K562 (cell line): Measurements from ENCODE around the gene TTLL3. TPM values are rescaled to one million over a fixed set of nuclear protein-coding genes. Genes with fewer than 3 reads are reported as not detected.

Experiments used
- ELF2 ChIP-seq: fragments of 250-450 bp; sonication (Bioruptor Pico); IDR thresholded peaks from 2 replicates; pipeline ENCODE4 v1.5.0; 2021; ENCODE audit warnings: mild to moderate bottlenecking
- EP300 ChIP-seq: IDR thresholded peaks from 2 replicates; pipeline ENCODE4 v1.6.1; 2012; ENCODE audit warnings: low read length, improper control_type of control experiment
- MYBL2 ChIP-seq, 2 experiments: fragments of 450-650 bp in 1 of 2; sonication (generic) in 1 of 2; formaldehyde crosslinking in 1 of 2; IDR thresholded peaks; 2 replicates each; pipeline versions ENCODE4 v1.6.1 to v1.8.1; 2017 to 2022; ENCODE audit warnings: borderline replicate concordance in 1 of 2, inconsistent platforms in 1 of 2, low read depth in 1 of 2, mild to moderate bottlenecking in 1 of 2, missing genetic modification reagents in 1 of 2, moderate library complexity in 1 of 2
- TEAD1 ChIP-seq, 2 experiments: fragments of 450-650 bp in 1 of 2; sonication (generic) in 1 of 2; formaldehyde crosslinking; IDR thresholded peaks; 2 replicates each; pipeline versions ENCODE4 v1.4.0 to v1.8.0; 2020 to 2022; ENCODE audit warnings: mild to moderate bottlenecking in 2 of 2, missing genetic modification reagents in 1 of 2
- ZFX ChIP-seq: sonication (generic); formaldehyde crosslinking; IDR thresholded peaks from 2 replicates; pipeline ENCODE4 v1.8.0; 2022; ENCODE audit warnings: mild to moderate bottlenecking, missing genetic modification reagents, moderate library complexity
- ZKSCAN3 ChIP-seq: fragments of 250-450 bp; sonication (Bioruptor Pico); IDR thresholded peaks from 2 replicates; pipeline ENCODE4 v1.4.0; 2020
- polyA plus RNA-seq, 8 experiments: library from polyadenylated mRNA; depleted of rRNA in 4 of 8; stranded (reverse) in 5 of 8; unstranded in 3 of 8; fragments of >200 nt; fragmentation: Nextera tagmentation in 2 of 8; fragmentation: Illumina TruSeq in 1 of 8; extraction: Ambion mirVana in 2 of 8; extraction: Trizol in 1 of 8; gene quantifications; 2 replicates each; pipeline versions ENCODE4 v1.2.1 to v1.2.3, GENCODE V29; 2011 to 2014; ENCODE audit warnings: inconsistent platforms in 1 of 8, missing spikeins in 1 of 8
- total RNA-seq, 7 experiments: library from RNA; depleted of rRNA in 6 of 7; stranded (reverse); fragments of >200 nt in 6 of 7; fragmentation: Illumina TruSeq in 2 of 7; extraction: Trizol in 2 of 7; gene quantifications; 2 replicates each; pipeline versions ENCODE4 v1.2.1 to v1.2.3, GENCODE V29; 2011 to 2021; ENCODE audit warnings: low replicate concordance in 1 of 7
- TF ChIP-seq, protein P1 (sequence below): fragments of 250-450 bp; sonication (Bioruptor Pico); IDR thresholded peaks from 2 replicates; pipeline ENCODE4 v1.5.0; 2022; ENCODE audit warnings: mild to moderate bottlenecking
- TF ChIP-seq, protein P2 (sequence below): fragments of 450-650 bp; IDR thresholded peaks from 2 replicates; pipeline ENCODE4 v1.7.1; 2018; ENCODE audit warnings: mild to moderate bottlenecking, low read depth; ENCODE audit not compliant: partially characterized antibody
- TF ChIP-seq, protein P3 (sequence below): fragments of 250-450 bp; sonication (Bioruptor Pico); IDR thresholded peaks from 2 replicates; pipeline ENCODE4 v1.4.0; 2020; ENCODE audit warnings: mild to moderate bottlenecking, moderate library complexity, borderline replicate concordance
- TF ChIP-seq, protein P4 (sequence below): fragments of 450-650 bp; IDR thresholded peaks from one replicate; pipeline ENCODE4 v1.6.1; 2018; ENCODE audit warnings: mild to moderate bottlenecking, moderate library complexity; ENCODE audit not compliant: partially characterized antibody

The TTLL3 gene
- total and polyA plus RNA-seq, 9 of the 15 experiments (the other 6 are each of a cell fraction or from before 2014, with no cell fraction given) = 8.9 to 106 (median 33.2) TPM

DNA sequence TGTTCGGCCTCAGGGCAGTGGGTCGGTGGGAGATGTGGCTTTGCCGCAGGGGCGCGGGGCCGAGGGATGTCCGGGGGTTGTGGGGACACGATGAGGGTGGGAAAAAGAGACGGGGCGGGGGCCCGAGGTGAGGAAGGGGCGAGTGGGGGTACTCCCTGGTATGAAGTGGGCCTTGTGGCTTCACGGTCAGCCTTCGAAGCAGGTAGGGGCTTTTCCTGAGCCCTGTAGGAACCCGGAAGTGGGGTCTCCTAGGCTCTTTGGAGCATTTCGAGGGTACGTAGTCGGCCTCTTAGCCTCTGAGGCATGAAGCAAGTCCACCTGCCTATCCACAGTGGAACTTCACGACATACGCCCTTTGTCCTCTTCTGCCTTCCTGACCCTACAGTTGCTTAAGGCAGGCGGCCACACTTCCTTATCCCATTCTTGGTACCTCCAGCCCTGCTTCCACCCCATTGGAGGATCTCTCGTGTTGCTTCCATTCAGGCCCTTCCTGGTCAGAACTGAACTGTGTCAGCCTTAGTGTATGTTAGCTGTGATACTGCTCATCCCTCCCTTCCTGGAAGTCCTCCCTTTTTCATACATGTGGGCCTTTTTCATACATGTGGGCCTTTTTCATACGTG lies 16.8 kb upstream of the TTLL3 start (continued):
- TF ChIP-seq, protein P1, sequence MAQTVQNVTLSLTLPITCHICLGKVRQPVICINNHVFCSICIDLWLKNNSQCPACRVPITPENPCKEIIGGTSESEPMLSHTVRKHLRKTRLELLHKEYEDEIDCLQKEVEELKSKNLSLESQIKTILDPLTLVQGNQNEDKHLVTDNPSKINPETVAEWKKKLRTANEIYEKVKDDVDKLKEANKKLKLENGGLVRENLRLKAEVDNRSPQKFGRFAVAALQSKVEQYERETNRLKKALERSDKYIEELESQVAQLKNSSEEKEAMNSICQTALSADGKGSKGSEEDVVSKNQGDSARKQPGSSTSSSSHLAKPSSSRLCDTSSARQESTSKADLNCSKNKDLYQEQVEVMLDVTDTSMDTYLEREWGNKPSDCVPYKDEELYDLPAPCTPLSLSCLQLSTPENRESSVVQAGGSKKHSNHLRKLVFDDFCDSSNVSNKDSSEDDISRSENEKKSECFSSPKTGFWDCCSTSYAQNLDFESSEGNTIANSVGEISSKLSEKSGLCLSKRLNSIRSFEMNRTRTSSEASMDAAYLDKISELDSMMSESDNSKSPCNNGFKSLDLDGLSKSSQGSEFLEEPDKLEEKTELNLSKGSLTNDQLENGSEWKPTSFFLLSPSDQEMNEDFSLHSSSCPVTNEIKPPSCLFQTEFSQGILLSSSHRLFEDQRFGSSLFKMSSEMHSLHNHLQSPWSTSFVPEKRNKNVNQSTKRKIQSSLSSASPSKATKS (CRISPR knock-in tag) = no peak
- TF ChIP-seq TEAD1 (CRISPR knock-in tag; IDR thresholded peaks at IDR 0.05) = peak in 1 of 2 experiments; percentile 80; a peak in 1 of 4 replicates
- TF ChIP-seq, protein P2, sequence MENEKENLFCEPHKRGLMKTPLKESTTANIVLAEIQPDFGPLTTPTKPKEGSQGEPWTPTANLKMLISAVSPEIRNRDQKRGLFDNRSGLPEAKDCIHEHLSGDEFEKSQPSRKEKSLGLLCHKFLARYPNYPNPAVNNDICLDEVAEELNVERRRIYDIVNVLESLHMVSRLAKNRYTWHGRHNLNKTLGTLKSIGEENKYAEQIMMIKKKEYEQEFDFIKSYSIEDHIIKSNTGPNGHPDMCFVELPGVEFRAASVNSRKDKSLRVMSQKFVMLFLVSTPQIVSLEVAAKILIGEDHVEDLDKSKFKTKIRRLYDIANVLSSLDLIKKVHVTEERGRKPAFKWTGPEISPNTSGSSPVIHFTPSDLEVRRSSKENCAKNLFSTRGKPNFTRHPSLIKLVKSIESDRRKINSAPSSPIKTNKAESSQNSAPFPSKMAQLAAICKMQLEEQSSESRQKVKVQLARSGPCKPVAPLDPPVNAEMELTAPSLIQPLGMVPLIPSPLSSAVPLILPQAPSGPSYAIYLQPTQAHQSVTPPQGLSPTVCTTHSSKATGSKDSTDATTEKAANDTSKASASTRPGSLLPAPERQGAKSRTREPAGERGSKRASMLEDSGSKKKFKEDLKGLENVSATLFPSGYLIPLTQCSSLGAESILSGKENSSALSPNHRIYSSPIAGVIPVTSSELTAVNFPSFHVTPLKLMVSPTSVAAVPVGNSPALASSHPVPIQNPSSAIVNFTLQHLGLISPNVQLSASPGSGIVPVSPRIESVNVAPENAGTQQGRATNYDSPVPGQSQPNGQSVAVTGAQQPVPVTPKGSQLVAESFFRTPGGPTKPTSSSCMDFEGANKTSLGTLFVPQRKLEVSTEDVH = peak; percentile 13
- peak; percentile 90 for TF ChIP-seq ZFX
- TF ChIP-seq ELF2 = 0 out of 2 replicates have a peak, but pooled peaks have one; percentile 2
- no peak for TF ChIP-seq ZKSCAN3 (CRISPR knock-in tag)
- TF ChIP-seq, protein P3, sequence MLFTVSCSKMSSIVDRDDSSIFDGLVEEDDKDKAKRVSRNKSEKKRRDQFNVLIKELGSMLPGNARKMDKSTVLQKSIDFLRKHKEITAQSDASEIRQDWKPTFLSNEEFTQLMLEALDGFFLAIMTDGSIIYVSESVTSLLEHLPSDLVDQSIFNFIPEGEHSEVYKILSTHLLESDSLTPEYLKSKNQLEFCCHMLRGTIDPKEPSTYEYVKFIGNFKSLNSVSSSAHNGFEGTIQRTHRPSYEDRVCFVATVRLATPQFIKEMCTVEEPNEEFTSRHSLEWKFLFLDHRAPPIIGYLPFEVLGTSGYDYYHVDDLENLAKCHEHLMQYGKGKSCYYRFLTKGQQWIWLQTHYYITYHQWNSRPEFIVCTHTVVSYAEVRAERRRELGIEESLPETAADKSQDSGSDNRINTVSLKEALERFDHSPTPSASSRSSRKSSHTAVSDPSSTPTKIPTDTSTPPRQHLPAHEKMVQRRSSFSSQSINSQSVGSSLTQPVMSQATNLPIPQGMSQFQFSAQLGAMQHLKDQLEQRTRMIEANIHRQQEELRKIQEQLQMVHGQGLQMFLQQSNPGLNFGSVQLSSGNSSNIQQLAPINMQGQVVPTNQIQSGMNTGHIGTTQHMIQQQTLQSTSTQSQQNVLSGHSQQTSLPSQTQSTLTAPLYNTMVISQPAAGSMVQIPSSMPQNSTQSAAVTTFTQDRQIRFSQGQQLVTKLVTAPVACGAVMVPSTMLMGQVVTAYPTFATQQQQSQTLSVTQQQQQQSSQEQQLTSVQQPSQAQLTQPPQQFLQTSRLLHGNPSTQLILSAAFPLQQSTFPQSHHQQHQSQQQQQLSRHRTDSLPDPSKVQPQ (CRISPR knock-in tag) = no peak
- TF ChIP-seq MYBL2 (IDR thresholded peaks at IDR 0.05; ENCODE audit: low read depth) = no peak
- TF ChIP-seq MYBL2 (CRISPR knock-in tag; IDR thresholded peaks at IDR 0.05; ENCODE audit: borderline replicate concordance) = no peak
- TF ChIP-seq, protein P4, sequence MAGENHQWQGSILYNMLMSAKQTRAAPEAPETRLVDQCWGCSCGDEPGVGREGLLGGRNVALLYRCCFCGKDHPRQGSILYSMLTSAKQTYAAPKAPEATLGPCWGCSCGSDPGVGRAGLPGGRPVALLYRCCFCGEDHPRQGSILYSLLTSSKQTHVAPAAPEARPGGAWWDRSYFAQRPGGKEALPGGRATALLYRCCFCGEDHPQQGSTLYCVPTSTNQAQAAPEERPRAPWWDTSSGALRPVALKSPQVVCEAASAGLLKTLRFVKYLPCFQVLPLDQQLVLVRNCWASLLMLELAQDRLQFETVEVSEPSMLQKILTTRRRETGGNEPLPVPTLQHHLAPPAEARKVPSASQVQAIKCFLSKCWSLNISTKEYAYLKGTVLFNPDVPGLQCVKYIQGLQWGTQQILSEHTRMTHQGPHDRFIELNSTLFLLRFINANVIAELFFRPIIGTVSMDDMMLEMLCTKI = no peak
- TF ChIP-seq EP300 = no peak
